Smooth muscle cell of the brain vasculature (primary cell): ENCODE results near the gene USP33.
"Not testable (repeated sequence)": the region's sequence is repeated elsewhere in the genome, so short reads cannot be mapped to it uniquely, and the experiment has no call there.

Experiments
- DNase-seq: peaks from one replicate; pipeline ENCODE4 v3.0.0-alpha.2; 2012; ENCODE audit warnings: low read depth, low spot score

Gene USP33

GRCh38 chr1:77672374-77672773, 87.3 kb downstream of the USP33 start:
- DNase-seq = no peak

- no peak for DNase-seq
Measured at GRCh38 chr1:77671836-77672235, 87.8 kb downstream of the USP33 start.

GRCh38 chr1:77670330-77670729, 89.3 kb downstream of the USP33 start:
- DNase-seq = no peak

- DNase-seq = no peak
Measured at GRCh38 chr1:77668924-77669449, 90.7 kb downstream of the USP33 start.

GRCh38 chr1:77664939-77665516, 94.6 kb downstream of the USP33 start:
- DNase-seq = no peak

- no peak for DNase-seq
Measured at GRCh38 chr1:77661696-77662095, 98.0 kb downstream of the USP33 start.

GRCh38 chr1:77659879-77660593, 99.6 kb downstream of the USP33 start:
- no peak for DNase-seq

- no peak for DNase-seq
Measured at GRCh38 chr1:77658271-77658670, 101.4 kb downstream of the USP33 start.

- no peak for DNase-seq
Measured at GRCh38 chr1:77655431-77655974, 104.1 kb downstream of the USP33 start.

GRCh38 chr1:77652970-77653516, 106.6 kb downstream of the USP33 start:
- no peak for DNase-seq

GRCh38 chr1:77652268-77652667, 107.4 kb downstream of the USP33 start:
- no peak for DNase-seq

- DNase-seq = no peak
Measured at GRCh38 chr1:77649127-77649526, 110.5 kb downstream of the USP33 start.

GRCh38 chr1:77646224-77646623, 113.4 kb downstream of the USP33 start:
- DNase-seq = not testable (repeated sequence)
